Measurements from ENCODE around the gene SLC9A5.

The SLC9A5 gene

DNA sequence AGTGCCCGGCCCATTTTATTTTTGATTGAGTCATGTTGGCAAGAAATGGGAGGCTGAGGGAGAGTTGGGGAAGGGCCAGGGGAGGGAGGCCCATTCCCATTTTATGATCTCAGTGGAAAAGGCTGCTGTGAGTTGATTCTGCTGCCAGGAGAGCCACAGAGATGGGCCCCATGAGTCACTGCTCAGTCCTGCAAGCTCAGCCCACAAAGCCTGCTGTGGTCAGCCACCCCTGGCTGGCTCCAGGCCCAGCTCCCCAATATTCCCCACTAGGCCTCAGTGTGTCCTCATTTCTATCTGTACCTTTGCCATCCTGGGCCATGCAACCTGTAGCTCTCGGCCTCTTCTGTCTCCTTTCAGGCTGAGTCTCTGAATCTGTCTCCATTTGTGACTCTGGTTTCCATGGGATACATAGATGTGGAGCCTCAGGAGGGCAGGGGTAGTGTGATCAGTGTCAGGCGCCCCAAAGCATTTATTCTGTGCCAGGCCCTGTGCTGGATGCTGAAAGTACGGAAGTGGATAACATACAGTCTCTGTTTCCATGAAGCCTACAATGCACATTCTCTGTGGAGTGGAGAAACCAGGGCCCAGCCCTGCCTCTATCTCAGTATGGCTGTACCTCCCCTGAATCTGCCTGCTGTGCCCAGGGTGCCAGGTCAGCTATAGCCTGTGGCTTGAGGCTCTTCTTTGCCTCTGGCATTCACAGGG, 28.7 kb downstream of the SLC9A5 start:
- ATAC-seq = peak; percentile 80
- TF ChIP-seq, protein P1, sequence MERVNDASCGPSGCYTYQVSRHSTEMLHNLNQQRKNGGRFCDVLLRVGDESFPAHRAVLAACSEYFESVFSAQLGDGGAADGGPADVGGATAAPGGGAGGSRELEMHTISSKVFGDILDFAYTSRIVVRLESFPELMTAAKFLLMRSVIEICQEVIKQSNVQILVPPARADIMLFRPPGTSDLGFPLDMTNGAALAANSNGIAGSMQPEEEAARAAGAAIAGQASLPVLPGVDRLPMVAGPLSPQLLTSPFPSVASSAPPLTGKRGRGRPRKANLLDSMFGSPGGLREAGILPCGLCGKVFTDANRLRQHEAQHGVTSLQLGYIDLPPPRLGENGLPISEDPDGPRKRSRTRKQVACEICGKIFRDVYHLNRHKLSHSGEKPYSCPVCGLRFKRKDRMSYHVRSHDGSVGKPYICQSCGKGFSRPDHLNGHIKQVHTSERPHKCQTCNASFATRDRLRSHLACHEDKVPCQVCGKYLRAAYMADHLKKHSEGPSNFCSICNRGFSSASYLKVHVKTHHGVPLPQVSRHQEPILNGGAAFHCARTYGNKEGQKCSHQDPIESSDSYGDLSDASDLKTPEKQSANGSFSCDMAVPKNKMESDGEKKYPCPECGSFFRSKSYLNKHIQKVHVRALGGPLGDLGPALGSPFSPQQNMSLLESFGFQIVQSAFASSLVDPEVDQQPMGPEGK (CRISPR knock-in tag; IDR thresholded peaks at IDR 0.05; ENCODE audit: borderline replicate concordance) = no peak
- TF ChIP-seq OSR1 (CRISPR knock-in tag; IDR thresholded peaks at IDR 0.05) = no peak
- no peak for TF ChIP-seq ZFP3 (CRISPR knock-in tag; IDR thresholded peaks at IDR 0.05)
- 0 out of 2 replicates have a peak, but pooled peaks have one; percentile 20 for TF ChIP-seq TOX (CRISPR knock-in tag; IDR thresholded peaks at IDR 0.05; ENCODE audit: borderline replicate concordance)
- no peak for TF ChIP-seq ZNF565 (CRISPR knock-in tag; conservative IDR thresholded peaks at IDR 0.05; ENCODE audit: low read depth)
- TF ChIP-seq, protein P2, sequence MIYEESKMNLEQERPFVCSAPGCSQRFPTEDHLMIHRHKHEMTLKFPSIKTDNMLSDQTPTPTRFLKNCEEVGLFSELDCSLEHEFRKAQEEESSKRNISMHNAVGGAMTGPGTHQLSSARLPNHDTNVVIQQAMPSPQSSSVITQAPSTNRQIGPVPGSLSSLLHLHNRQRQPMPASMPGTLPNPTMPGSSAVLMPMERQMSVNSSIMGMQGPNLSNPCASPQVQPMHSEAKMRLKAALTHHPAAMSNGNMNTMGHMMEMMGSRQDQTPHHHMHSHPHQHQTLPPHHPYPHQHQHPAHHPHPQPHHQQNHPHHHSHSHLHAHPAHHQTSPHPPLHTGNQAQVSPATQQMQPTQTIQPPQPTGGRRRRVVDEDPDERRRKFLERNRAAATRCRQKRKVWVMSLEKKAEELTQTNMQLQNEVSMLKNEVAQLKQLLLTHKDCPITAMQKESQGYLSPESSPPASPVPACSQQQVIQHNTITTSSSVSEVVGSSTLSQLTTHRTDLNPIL (CRISPR knock-in tag; IDR thresholded peaks at IDR 0.05; ENCODE audit: low read depth) = no peak
- TF ChIP-seq ESRRG (CRISPR knock-in tag; IDR thresholded peaks at IDR 0.05) = no peak
- TF ChIP-seq TCF4 (CRISPR knock-in tag; IDR thresholded peaks at IDR 0.05; ENCODE audit: borderline replicate concordance) = no peak

DNA sequence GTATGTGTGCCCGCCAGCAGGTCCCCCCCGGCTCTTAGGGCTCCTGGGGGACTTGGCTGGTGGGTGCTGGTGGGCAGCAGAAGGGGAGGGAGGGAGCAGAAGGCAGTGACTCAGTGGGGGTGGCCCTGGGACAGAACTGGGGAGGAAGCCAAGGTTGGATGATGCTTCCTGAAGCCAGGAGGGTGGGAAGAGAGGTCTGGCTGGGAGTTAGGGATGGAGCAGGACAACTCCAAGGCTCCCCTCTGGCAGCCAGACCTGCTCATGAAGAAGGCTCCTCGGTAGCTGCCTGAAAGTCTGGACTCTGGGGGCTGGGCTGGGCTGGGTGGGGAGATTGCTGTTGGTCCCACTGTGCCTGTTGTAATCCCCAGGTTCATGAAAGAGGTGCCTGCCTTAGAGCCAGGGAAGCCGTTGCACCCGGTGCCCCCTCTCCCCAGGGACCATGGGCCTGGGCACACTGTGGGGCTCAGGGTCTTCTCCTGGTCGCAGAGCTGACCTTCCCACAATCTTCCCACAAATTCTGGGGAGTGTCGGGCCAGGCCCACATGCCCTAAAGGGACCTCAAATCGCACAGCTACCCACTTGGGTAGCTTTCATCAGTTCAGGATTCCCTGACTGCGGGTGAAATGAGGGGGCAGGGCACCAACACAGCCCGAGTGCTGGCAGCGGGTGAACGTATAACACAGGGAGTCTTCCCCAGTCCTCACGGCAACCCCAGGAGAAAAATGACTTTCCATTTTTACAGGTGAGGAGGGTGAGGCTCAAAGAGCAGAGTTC, 29.4 kb downstream of the SLC9A5 start:
- ATAC-seq = peak; percentile 48
- TF ChIP-seq CSDC2 (CRISPR knock-in tag; IDR thresholded peaks at IDR 0.05) = no peak
- no peak for TF ChIP-seq ESRRG (CRISPR knock-in tag; IDR thresholded peaks at IDR 0.05)
- no peak for TF ChIP-seq ISL1 (CRISPR knock-in tag; IDR thresholded peaks at IDR 0.05)

DNA sequence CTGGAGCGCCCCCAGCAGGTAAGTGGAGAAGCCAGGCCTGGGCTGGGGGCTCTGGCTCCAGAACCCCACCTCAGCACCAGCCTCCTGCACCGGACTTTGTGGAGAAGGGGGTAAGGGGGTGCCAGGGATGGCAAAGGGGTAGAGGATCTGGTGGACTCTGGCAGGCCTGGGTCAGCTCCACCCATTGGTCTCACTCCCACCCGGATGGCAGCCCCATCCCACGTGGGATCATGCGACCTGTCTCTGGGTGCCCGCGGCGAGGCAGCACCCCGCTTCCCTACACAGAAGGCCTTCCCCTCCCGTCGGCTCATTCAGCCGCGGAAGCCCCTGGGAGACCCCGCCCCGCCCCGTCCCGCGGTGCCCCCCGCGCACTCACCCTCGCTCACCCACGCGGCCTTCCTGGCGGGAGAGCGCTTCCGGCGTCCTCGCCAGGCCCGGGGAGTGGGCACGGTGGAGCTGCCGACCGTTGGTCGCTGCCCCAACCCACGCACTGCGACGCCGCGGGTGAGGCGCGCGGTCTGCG, 30.1 kb downstream of the SLC9A5 start:
- TF ChIP-seq RARB (CRISPR knock-in tag; IDR thresholded peaks at IDR 0.05) = no peak
- TF ChIP-seq ZFP30 (CRISPR knock-in tag; IDR thresholded peaks at IDR 0.05) = no peak
- TF ChIP-seq ZNF8 (CRISPR knock-in tag; IDR thresholded peaks at IDR 0.05) = no peak
- TF ChIP-seq ZNF565 (CRISPR knock-in tag; conservative IDR thresholded peaks at IDR 0.05; ENCODE audit: low read depth) = no peak
- no peak for TF ChIP-seq GLIS3 (CRISPR knock-in tag; IDR thresholded peaks at IDR 0.05)
- TF ChIP-seq ZNF70 (CRISPR knock-in tag; IDR thresholded peaks at IDR 0.05) = no peak
- TF ChIP-seq, protein P2 (CRISPR knock-in tag; IDR thresholded peaks at IDR 0.05; ENCODE audit: low read depth) = no peak
- TF ChIP-seq TOX (CRISPR knock-in tag; IDR thresholded peaks at IDR 0.05; ENCODE audit: borderline replicate concordance) = no peak
- peak; percentile 42 for ATAC-seq

DNA sequence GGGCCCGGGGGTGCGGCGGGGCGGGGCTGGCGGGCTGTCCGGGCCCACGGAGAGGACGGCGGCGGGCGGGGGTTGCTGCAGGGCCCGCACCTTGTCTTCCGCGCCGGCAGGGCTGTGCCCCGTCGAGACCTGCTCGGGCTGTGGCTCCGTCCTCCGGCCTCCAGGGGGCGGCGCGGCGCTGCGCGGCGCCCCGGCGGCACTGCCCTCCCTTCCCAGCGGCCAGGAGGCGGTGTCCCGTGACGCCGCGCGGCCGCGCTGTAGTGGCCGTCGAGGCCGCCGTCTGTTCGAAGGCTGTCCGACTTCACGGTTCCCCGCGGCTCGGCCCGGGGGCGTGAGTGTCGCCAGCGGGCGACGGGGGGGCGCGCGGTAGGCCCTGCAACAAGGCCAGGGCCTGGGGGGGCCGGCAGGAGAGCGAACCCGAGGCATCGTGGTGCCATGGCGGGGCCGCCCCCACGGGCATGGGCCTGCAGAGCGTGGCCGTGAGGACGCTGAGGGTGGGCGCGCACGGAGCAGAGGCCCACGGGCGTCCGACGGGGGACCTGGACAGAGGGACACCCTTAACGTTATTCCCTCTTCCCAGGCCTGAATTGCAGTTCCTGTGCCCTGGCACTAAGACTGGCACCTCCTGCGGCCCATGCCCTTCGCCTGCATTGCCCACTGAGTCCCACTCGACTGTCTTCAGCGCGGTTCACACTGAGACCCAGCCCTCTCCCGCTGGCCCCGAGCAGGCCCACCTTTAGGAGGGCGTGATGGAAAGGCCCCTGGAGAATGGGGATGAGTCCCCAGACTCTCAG, 30.7 kb downstream of the SLC9A5 start, which contains the start of gene PLEKHG4:
PLEKHG4 (plus strand) TSS at position 237 of the 794 bp plus-strand sequence; CDS start at position 750, 513 bp downstream.
- ATAC-seq = peak; percentile 82
- no peak for TF ChIP-seq ISL1 (CRISPR knock-in tag; IDR thresholded peaks at IDR 0.05)
- peak; percentile 62; the same call in 1 of the 2 replicates for TF ChIP-seq SNAI2 (CRISPR knock-in tag; IDR thresholded peaks at IDR 0.05)
- TF ChIP-seq PPARA (CRISPR knock-in tag; IDR thresholded peaks at IDR 0.05; ENCODE audit: borderline replicate concordance) = no peak
- TF ChIP-seq ZFP3 (CRISPR knock-in tag; IDR thresholded peaks at IDR 0.05) = peak; percentile 40; the same call in 1 of the 2 replicates
- TF ChIP-seq, protein P3, sequence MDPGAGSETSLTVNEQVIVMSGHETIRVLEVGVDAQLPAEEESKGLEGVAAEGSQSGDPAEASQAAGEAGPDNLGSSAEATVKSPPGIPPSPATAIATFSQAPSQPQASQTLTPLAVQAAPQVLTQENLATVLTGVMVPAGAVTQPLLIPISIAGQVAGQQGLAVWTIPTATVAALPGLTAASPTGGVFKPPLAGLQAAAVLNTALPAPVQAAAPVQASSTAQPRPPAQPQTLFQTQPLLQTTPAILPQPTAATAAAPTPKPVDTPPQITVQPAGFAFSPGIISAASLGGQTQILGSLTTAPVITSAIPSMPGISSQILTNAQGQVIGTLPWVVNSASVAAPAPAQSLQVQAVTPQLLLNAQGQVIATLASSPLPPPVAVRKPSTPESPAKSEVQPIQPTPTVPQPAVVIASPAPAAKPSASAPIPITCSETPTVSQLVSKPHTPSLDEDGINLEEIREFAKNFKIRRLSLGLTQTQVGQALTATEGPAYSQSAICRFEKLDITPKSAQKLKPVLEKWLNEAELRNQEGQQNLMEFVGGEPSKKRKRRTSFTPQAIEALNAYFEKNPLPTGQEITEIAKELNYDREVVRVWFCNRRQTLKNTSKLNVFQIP (CRISPR knock-in tag; IDR thresholded peaks at IDR 0.05; ENCODE audit: borderline replicate concordance, low read depth) = no peak
- TF ChIP-seq ZFP30 (CRISPR knock-in tag; IDR thresholded peaks at IDR 0.05) = no peak
- no peak; the same call in 1 of the 2 replicates for TF ChIP-seq CSDC2 (CRISPR knock-in tag; IDR thresholded peaks at IDR 0.05)
- no peak for TF ChIP-seq ARNTL (CRISPR knock-in tag; IDR thresholded peaks at IDR 0.05; ENCODE audit: borderline replicate concordance, low read depth)

Measured in SK-N-SH treated with all-trans-retinoic acid at 6 μM for 48 hours (cell line).